HG02763 (cell line): Measurements from ENCODE around the gene RCSD1.

Experiments
- ATAC-seq: cut with Tn5 transposase; IDR thresholded peaks from one replicate; pipeline ENCODE4 v1.9.1; 2021; ENCODE audit warnings: mild to moderate bottlenecking, moderate library complexity; ENCODE audit not compliant: unreplicated experiment

RCSD1 gene

GRCh38 chr1:167683226-167683625 lies 53.2 kb downstream of the RCSD1 start:
- ATAC-seq = no peak

- no peak for ATAC-seq
Observed at GRCh38 chr1:167683641-167684502, 53.8 kb downstream of the RCSD1 start.

GRCh38 chr1:167685844-167686243 lies 55.8 kb downstream of the RCSD1 start:
- ATAC-seq = no peak

GRCh38 chr1:167687919-167688519 lies 58.0 kb downstream of the RCSD1 start:
- ATAC-seq = peak; percentile 65

- no peak for ATAC-seq
Observed at GRCh38 chr1:167689567-167689920, 59.5 kb downstream of the RCSD1 start.

GRCh38 chr1:167690053-167690452 lies 60.0 kb downstream of the RCSD1 start:
- ATAC-seq = no peak

- no peak for ATAC-seq
Observed at GRCh38 chr1:167693425-167694045, 63.5 kb downstream of the RCSD1 start.

- no peak for ATAC-seq
Observed at GRCh38 chr1:167694691-167695090, 64.7 kb downstream of the RCSD1 start.

GRCh38 chr1:167695147-167695546 lies 65.1 kb downstream of the RCSD1 start:
- no peak for ATAC-seq

- no peak for ATAC-seq
Observed at GRCh38 chr1:167695756-167696561, 65.9 kb downstream of the RCSD1 start.

GRCh38 chr1:167697667-167698141 lies 67.7 kb downstream of the RCSD1 start:
- ATAC-seq = no peak

- ATAC-seq = no peak
Observed at GRCh38 chr1:167698313-167698712, 68.3 kb downstream of the RCSD1 start.

GRCh38 chr1:167701510-167701909 lies 71.5 kb downstream of the RCSD1 start:
- no peak for ATAC-seq

GRCh38 chr1:167703557-167703956 lies 73.5 kb downstream of the RCSD1 start:
- no peak for ATAC-seq

GRCh38 chr1:167704715-167705114 lies 74.7 kb downstream of the RCSD1 start:
- no peak for ATAC-seq

GRCh38 chr1:167705250-167705649 lies 75.2 kb downstream of the RCSD1 start:
- ATAC-seq = no peak

GRCh38 chr1:167706363-167706762 lies 76.3 kb downstream of the RCSD1 start:
- ATAC-seq = no peak

- ATAC-seq = peak; percentile 46
Observed at GRCh38 chr1:167706931-167707877, 77.2 kb downstream of the RCSD1 start.

- no peak for ATAC-seq
Observed at GRCh38 chr1:167707942-167708341, 77.9 kb downstream of the RCSD1 start.

GRCh38 chr1:167708940-167709389 lies 78.9 kb downstream of the RCSD1 start:
- peak; percentile 32 for ATAC-seq
